HG03442 (cell line): ENCODE results near the gene CHADL.

Experiments
- ATAC-seq: cut with Tn5 transposase; IDR thresholded peaks from one replicate; pipeline ENCODE4 v1.9.1; 2021; ENCODE audit warnings: mild to moderate bottlenecking, moderate library complexity; ENCODE audit not compliant: unreplicated experiment

The CHADL gene

GRCh38 chr22:41234815-41235695 is 5.7 kb downstream of the CHADL start:
- ATAC-seq, result no peak

- no peak for ATAC-seq
Observed at GRCh38 chr22:41231369-41231768, 9.4 kb downstream of the CHADL start.

- no peak for ATAC-seq
Observed at GRCh38 chr22:41230401-41230785, 10.3 kb downstream of the CHADL start.

- ATAC-seq, result no peak
Observed at GRCh38 chr22:41229730-41230400, 10.9 kb downstream of the CHADL start.

GRCh38 chr22:41229215-41229614 is 11.5 kb downstream of the CHADL start:
- no peak for ATAC-seq

GRCh38 chr22:41226723-41227655 is 13.7 kb downstream of the CHADL start:
- ATAC-seq, result no peak

- ATAC-seq, result no peak
Observed at GRCh38 chr22:41223535-41223934, 17.2 kb downstream of the CHADL start.

GRCh38 chr22:41222846-41223507 is 17.8 kb downstream of the CHADL start:
- no peak for ATAC-seq

GRCh38 chr22:41217553-41218157 is 23.1 kb downstream of the CHADL start:
- no peak for ATAC-seq

GRCh38 chr22:41216984-41217383 is 23.7 kb downstream of the CHADL start:
- no peak for ATAC-seq

- no peak for ATAC-seq
Observed at GRCh38 chr22:41215926-41216325, 24.8 kb downstream of the CHADL start.

GRCh38 chr22:41215409-41215808 is 25.3 kb downstream of the CHADL start:
- no peak for ATAC-seq

GRCh38 chr22:41206719-41207118 is 34.0 kb downstream of the CHADL start:
- ATAC-seq, result no peak

- ATAC-seq, result peak; percentile 95
Observed at GRCh38 chr22:41204992-41205900, 35.5 kb downstream of the CHADL start, which contains the start of gene L3MBTL2. L3MBTL2 (plus strand) TSS chr22:41205312; CDS start chr22:41205363, 51 bp downstream.

- ATAC-seq, result no peak
Observed at GRCh38 chr22:41204066-41204465, 36.7 kb downstream of the CHADL start.

GRCh38 chr22:41203118-41203517 is 37.6 kb downstream of the CHADL start:
- ATAC-seq, result no peak

GRCh38 chr22:41201141-41201540 is 39.6 kb downstream of the CHADL start:
- ATAC-seq, result no peak

- no peak for ATAC-seq
Observed at GRCh38 chr22:41198027-41198580, 42.6 kb downstream of the CHADL start.
